NB4 (cell line): ENCODE measurements around the gene CNST.

ENCODE experiments used
- DNase-seq: peaks from one replicate; pipeline ENCODE4 v3.0.0; 2010; ENCODE audit warnings: low read depth
- H3K4me3 ChIP-seq: one replicate; pipeline ENCODE4 v1.5.1; 2011; ENCODE audit warnings: mild to moderate bottlenecking, low read depth, low read length, moderate library complexity
- MYC ChIP-seq: IDR thresholded peaks from 2 replicates; pipeline ENCODE4 v1.6.1; 2011; ENCODE audit warnings: low read depth, low read length
- POLR2A ChIP-seq: IDR thresholded peaks from 2 replicates; pipeline ENCODE4 v1.6.1; 2011; ENCODE audit warnings: mild to moderate bottlenecking; ENCODE audit not compliant: insufficient read length; ENCODE audit errors: extremely low read depth
- TF ChIP-seq, protein P1 (sequence below): IDR thresholded peaks from one replicate; pipeline ENCODE4 v1.5.1; 2012; ENCODE audit warnings: low read depth, low read length
- TF ChIP-seq, protein P2 (sequence below): IDR thresholded peaks from 2 replicates; pipeline ENCODE4 v1.6.1; 2011; ENCODE audit warnings: low read depth, low read length

The CNST gene

DNA sequence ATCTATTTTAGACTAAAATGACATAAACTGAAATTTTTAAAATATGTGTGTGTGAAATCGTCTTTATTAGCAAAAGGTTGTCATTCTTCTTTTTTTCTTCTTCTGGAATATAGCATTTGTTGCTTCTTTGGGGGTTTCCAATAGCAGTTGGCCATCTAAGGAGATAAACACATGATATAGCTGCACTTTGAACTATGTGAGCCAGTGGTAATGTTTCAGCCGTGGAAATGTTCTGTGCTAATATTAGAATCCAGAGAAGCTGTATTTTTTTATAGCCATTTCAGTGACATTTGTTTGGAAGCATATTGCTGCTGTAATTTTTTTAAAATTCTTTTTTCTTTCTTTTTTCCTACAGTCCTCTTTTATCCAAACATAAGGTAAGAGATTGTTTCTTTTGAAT, 75.1 kb downstream of the CNST start:
- TF ChIP-seq, protein P1, sequence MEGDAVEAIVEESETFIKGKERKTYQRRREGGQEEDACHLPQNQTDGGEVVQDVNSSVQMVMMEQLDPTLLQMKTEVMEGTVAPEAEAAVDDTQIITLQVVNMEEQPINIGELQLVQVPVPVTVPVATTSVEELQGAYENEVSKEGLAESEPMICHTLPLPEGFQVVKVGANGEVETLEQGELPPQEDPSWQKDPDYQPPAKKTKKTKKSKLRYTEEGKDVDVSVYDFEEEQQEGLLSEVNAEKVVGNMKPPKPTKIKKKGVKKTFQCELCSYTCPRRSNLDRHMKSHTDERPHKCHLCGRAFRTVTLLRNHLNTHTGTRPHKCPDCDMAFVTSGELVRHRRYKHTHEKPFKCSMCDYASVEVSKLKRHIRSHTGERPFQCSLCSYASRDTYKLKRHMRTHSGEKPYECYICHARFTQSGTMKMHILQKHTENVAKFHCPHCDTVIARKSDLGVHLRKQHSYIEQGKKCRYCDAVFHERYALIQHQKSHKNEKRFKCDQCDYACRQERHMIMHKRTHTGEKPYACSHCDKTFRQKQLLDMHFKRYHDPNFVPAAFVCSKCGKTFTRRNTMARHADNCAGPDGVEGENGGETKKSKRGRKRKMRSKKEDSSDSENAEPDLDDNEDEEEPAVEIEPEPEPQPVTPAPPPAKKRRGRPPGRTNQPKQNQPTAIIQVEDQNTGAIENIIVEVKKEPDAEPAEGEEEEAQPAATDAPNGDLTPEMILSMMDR: no peak
- no peak for TF ChIP-seq MYC
- TF ChIP-seq, protein P2, sequence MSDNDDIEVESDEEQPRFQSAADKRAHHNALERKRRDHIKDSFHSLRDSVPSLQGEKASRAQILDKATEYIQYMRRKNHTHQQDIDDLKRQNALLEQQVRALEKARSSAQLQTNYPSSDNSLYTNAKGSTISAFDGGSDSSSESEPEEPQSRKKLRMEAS: no peak
- TF ChIP-seq POLR2A: no peak
- H3K4me3 ChIP-seq: no peak overlapping the region
- DNase-seq: no peak

DNA sequence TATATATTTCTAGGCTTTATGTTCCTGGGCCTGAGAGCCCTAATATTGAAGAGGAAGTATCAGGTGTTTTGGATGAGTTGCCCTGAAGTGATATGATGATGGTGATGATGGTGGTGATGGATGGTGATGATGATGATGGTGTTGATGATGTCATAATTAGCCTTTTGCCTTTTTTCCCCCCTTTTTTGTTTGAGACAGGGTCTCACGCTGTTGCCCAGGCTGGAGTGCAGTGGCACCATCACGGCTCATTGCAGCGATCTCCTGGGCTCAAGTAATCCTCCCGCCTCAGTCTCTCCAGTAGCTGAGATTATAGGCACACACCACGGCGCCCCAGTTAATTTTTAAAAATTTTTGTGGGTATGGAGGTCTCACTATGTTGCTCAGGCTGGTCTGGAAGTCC, 76.5 kb downstream of the CNST start:
- DNase-seq: no peak
- H3K4me3 ChIP-seq: no peak overlapping the region
- TF ChIP-seq, protein P2: no peak
- no peak for TF ChIP-seq MYC
- TF ChIP-seq, protein P1: no peak
- TF ChIP-seq POLR2A: no peak

DNA sequence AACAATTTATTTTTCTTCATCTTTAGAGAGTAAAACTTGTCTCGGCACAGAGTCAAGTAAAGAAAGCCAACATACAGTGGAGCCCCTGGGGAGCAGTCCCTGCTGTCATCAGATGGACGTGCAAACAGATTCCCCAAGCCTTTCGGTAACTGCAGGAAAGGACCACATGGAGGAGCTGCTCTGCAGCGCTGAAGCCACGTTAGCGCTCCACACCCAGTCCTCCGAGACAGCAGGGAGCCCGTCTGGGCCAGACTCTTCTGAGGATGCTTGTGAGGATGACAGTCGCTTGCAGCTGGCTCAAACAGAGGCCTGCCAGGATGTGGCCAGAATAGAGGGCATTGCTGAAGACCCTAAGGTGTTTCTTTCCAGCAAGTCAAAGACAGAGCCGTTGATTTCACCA, 80.9 kb downstream of the CNST start:
- DNase-seq: peak; percentile 38
- no peak overlapping the region for H3K4me3 ChIP-seq
- TF ChIP-seq POLR2A (no peak), MYC (no peak)
- TF ChIP-seq, protein P2: no peak
- TF ChIP-seq, protein P1: no peak

DNA sequence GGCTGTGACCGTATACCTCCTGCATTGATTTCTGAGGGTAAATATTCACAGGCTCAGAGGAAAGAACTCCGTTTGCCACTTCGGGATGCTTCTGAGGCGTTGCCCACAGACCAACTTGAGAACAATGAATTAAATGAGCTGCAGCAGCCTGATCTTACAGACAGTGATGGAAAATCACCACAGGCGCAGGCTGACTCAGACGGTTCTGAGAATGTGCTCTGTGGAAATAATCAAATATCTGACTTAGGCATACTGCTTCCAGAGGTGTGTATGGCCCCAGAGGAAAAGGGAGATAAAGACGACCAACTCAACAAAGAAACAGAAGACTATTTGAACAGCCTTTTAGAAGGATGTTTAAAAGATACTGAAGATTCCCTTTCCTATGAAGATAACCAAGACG, 81.3 kb downstream of the CNST start:
- H3K4me3 ChIP-seq: no peak overlapping the region
- TF ChIP-seq MYC (no peak), POLR2A (no peak)
- TF ChIP-seq, protein P1: no peak
- TF ChIP-seq, protein P2: no peak
- DNase-seq: no peak

DNA sequence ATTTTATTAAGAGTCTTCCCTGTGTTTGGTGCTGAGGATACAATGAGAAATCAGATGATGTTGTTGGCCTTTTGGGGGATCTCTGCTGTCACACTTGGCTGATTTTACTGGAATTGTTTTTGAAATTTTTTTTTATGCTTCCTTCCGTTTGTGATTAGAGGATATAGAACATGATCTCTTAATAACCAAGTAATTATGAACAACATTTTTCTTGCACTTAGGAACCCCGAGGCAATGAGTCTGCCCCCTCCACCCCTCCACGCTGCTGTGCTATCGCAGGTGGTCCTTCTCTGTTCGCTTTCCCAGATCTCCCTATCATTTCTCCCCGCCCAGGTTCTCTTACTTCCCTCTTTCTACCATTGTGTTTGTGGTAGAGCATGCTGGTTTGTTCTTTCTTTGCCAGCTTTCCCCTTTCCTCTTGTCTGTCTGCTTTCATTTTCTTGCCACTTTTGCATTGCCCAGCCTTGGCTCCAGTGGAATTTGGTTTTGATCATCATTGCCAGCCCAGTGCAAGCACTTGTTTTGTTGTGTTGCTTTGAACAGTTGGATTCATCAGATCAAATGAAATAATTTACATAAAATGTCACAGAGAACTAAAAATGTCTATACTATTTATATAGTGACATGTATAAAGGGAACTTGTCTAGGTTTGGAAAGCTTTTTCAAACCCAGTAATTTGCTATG, 84.9 kb downstream of the CNST start:
- H3K4me3 ChIP-seq: no peak overlapping the region
- TF ChIP-seq, protein P2: no peak
- TF ChIP-seq POLR2A (no peak), MYC (no peak)
- TF ChIP-seq, protein P1: no peak
- DNase-seq: no peak

DNA sequence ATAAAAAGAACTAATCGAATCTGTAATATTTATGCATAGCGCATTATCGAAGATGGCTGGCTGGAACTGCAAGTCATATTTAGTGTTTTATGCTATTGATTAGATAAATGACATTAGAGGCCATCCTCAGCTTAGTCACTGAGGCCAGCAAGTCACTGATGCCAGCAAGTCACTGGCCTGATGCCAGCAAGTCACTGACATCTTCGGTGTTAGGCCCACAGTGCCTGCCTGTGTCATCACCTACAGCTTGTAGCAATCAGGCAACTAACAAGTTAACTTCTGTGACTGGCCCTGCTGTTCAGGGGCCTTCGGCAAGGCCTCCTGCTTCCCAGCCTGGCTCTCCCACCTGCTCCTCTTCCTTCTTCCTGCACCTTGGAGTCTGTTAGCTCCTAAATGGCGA, 92.3 kb downstream of the CNST start:
- no peak overlapping the region for H3K4me3 ChIP-seq
- no peak for DNase-seq
- TF ChIP-seq, protein P1: no peak
- TF ChIP-seq POLR2A (no peak), MYC (no peak)
